GM18508 (cell line): ENCODE results near the gene PTPMT1.

Experiments used
- ATAC-seq: cut with Tn5 transposase; IDR thresholded peaks from one replicate; pipeline ENCODE4 v1.9.1; 2021; ENCODE audit warnings: moderate number of reproducible peaks; ENCODE audit not compliant: insufficient read depth, unreplicated experiment

Gene PTPMT1

GRCh38 chr11:47603295-47603694 is 37.9 kb downstream of the PTPMT1 start:
- ATAC-seq, result no peak

- no peak for ATAC-seq
These were observed 40.5 kb downstream of the PTPMT1 start for GRCh38 chr11:47605921-47606320.

- ATAC-seq, result no peak
These were observed 41.3 kb downstream of the PTPMT1 start for GRCh38 chr11:47606731-47607130.

- ATAC-seq, result no peak
These were observed 42.0 kb downstream of the PTPMT1 start for GRCh38 chr11:47607380-47607779.

DNA sequence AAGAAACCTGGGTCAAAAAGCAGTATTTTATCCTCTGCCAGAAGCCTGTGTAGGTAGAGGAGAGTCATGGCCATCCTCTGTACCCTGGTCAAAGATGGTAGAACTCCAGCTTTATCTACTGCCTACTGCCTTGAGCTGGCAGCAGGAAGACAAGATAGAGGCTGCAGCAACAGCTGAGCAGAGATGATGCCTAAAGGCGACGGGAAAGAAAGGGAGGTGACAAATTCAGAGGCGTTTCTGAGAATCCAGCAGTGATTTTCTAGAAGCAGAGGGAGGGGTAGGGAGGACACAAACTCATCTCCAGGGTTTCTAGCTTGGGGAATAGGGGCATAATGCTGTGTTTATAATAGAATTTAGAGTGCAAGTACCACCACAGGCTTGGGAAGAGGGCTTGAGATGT is 44.3 kb downstream of the PTPMT1 start:
- no peak for ATAC-seq

DNA sequence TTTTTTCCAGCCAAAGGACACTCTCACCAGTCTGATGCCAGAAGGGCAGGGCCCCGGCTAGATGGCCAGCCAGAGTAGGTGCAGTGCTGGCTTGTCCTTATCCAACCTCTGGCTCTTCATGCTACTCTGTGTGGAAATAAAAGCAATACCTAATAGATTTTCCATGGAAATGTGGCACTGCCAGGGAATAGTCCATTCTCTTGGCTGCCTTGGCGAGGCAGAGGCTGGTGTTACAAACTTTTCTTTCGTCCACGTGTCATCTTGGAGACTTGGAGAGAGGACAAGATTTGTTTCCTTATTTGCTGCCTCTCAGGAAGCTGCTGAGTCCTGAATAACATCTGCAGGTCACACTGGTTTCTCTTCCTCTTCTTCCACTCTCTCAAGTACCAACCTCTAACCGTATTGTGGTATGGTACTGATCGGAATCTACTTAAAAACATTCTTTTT is 46.0 kb downstream of the PTPMT1 start:
- ATAC-seq, result peak; percentile 80

GRCh38 chr11:47615249-47615648 is 49.9 kb downstream of the PTPMT1 start:
- ATAC-seq, result no peak

DNA sequence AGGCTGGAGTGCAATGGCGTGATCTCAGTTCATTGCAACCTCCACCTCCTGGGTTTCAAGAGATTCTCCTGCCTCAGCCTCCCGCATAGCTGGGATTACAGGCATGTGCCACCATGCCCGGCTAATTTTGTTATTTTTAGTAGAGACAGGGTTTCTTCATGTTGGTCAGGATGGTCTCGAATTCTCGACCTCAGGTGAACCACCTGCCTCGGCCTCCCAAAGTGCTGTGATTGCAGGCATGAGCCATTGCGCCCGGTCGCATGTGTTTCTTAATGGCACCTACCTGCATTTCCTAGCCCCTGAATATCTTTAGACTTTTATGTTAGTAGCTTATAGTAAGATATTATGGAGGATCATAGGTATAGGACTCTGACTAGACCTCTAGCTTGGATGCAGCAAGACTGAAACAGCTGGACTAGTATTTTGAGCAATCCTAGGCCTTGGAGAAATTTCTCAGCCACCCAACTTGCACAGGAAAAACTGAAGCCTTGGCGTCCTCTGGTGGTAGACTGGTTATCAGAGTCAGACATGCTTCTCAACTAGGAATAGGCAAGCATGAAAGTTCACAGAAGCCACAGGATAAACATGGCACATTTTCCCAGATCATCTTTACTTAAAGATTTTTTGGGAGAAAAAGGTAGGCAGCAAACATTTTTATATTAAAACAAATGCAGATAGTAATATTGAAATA is 51.5 kb downstream of the PTPMT1 start:
- no peak for ATAC-seq

- ATAC-seq, result no peak
These were observed 52.0 kb downstream of the PTPMT1 start for GRCh38 chr11:47617417-47617809.

DNA sequence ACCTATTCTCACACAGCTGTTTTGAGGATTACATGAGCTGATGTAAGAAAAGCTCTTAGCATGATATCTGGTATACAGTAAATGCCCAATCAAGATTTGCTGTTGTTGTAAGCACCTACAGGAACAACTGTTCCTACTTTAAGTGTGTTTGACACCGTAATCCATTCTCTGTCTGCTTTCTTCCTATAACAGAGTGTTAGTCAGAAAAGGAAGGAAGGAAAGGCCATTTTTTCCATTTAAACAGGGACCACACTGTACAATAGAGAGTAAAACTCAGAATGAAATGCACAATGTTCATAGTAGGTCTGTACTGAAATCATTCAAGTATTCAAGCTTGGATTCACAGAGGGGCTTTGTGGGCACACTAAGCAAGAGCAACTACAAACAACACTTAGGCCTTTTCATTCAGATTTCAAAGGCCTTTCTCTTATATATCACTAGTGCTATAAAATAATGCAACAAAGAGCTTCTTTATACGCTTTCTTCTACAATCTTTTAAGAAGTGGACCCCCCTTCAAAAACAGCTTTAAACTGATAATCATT is 55.5 kb downstream of the PTPMT1 start:
- ATAC-seq, result no peak
